DND-41 (cell line): ENCODE results near the gene SF3A1.

Source experiments
- ATAC-seq: fragments of 200-7000 bp; cut with Tn5 transposase; 3 replicates; pipeline ENCODE4 v1.9.1; 2021; ENCODE audit warnings: low read depth; ENCODE audit not compliant: insufficient read depth
- DNase-seq: peaks from one replicate; pipeline ENCODE4 v3.0.0-alpha.2; 2020
- H2AFZ ChIP-seq: 2 replicates; pipeline ENCODE4 v1.6.0; 2012; ENCODE audit warnings: low read depth, low read length
- H3K27ac ChIP-seq: 2 replicates; pipeline ENCODE4 v1.5.1; 2012; ENCODE audit warnings: low read length, inconsistent platforms
- H3K27me3 ChIP-seq: fragments of 200-600 bp; sonication (generic); 2 replicates; pipeline ENCODE4 v1.6.0; 2012; ENCODE audit warnings: low read length, mild to moderate bottlenecking, inconsistent platforms; ENCODE audit not compliant: insufficient read depth, poor library complexity
- H3K36me3 ChIP-seq: 2 replicates; pipeline ENCODE4 v1.5.1; 2012; ENCODE audit warnings: low read length, inconsistent platforms; ENCODE audit not compliant: insufficient read depth
- H3K4me1 ChIP-seq: 2 replicates; pipeline ENCODE4 v1.5.1; 2012; ENCODE audit warnings: mild to moderate bottlenecking, low read length; ENCODE audit not compliant: insufficient read depth
- H3K4me2 ChIP-seq: 2 replicates; pipeline ENCODE4 v1.6.0; 2012; ENCODE audit warnings: mild to moderate bottlenecking, moderate library complexity, low read length, inconsistent platforms; ENCODE audit not compliant: insufficient read depth
- H3K4me3 ChIP-seq, 2 experiments: fragments of 200-600 bp in 1 of 2; shearing (Covaris generic) in 1 of 2; 2 replicates each; pipeline ENCODE4 v1.5.1; 2012 to 2016; ENCODE audit warnings: inconsistent platforms in 2 of 2, low read length in 2 of 2, mild to moderate bottlenecking in 2 of 2, low read depth in 1 of 2, moderate library complexity in 1 of 2
- H3K79me2 ChIP-seq: 2 replicates; pipeline ENCODE4 v1.6.0; 2012; ENCODE audit warnings: low read length, inconsistent platforms; ENCODE audit not compliant: insufficient read depth
- H3K9ac ChIP-seq: 2 replicates; pipeline ENCODE4 v1.6.0; 2012; ENCODE audit warnings: low read depth, mild to moderate bottlenecking, inconsistent platforms, low read length, moderate library complexity
- H3K9me3 ChIP-seq: 2 replicates; pipeline ENCODE4 v1.5.1; 2012; ENCODE audit warnings: low read length, moderate library complexity, mild to moderate bottlenecking, inconsistent platforms; ENCODE audit not compliant: insufficient read depth, severe bottlenecking
- H4K20me1 ChIP-seq: 2 replicates; pipeline ENCODE4 v1.6.0; 2012; ENCODE audit warnings: low read length; ENCODE audit not compliant: insufficient read depth
- EZH2 ChIP-seq: IDR thresholded peaks from 3 replicates; pipeline ENCODE4 v1.6.1; 2012; ENCODE audit warnings: borderline replicate concordance, low read depth, mild to moderate bottlenecking, moderate library complexity, low read length, inconsistent platforms; ENCODE audit not compliant: severe bottlenecking
- TF ChIP-seq, protein P1 (sequence below): IDR thresholded peaks from 2 replicates; pipeline ENCODE4 v1.5.1; 2012; ENCODE audit warnings: borderline replicate concordance, low read length, moderate library complexity, mild to moderate bottlenecking; ENCODE audit not compliant: poor library complexity, severe bottlenecking; ENCODE audit errors: extremely low read depth

Gene SF3A1

DNA sequence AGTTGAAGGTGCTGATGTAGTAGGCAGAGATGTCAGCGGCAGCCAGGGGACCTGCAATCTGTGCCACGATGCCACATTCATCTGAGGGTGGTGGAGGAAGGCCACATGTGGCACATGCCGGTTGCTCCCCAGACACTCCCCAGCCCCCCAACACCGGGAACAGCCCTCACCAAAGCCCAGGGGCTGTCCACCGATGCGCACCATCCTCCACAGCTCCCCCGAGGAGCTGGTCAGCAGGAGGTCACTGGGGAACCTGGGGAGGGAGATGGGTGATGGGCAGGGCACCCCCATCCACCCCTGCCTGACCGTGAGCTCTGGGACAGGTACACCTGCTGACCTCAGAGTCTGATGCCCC, 70.9 kb downstream of the SF3A1 start:
- H3K4me3 ChIP-seq: no peak overlapping the region
- H3K27me3 ChIP-seq: no peaks in the 10 kb centered on the region
- H3K4me1 ChIP-seq: peaks cover 88% of the 10 kb centered on the region
- no peak for ATAC-seq
- peaks cover 6% of the 10 kb centered on the region for H4K20me1 ChIP-seq
- no peaks in the 10 kb centered on the region for H3K9me3 ChIP-seq
- peak overlapping the region; percentile 24; the same call in 1 of the 2 replicates for H3K9ac ChIP-seq
- H2AFZ ChIP-seq: no peak overlapping the region
- no peak overlapping the region for H3K4me2 ChIP-seq
- no peak for TF ChIP-seq EZH2
- TF ChIP-seq, protein P1, sequence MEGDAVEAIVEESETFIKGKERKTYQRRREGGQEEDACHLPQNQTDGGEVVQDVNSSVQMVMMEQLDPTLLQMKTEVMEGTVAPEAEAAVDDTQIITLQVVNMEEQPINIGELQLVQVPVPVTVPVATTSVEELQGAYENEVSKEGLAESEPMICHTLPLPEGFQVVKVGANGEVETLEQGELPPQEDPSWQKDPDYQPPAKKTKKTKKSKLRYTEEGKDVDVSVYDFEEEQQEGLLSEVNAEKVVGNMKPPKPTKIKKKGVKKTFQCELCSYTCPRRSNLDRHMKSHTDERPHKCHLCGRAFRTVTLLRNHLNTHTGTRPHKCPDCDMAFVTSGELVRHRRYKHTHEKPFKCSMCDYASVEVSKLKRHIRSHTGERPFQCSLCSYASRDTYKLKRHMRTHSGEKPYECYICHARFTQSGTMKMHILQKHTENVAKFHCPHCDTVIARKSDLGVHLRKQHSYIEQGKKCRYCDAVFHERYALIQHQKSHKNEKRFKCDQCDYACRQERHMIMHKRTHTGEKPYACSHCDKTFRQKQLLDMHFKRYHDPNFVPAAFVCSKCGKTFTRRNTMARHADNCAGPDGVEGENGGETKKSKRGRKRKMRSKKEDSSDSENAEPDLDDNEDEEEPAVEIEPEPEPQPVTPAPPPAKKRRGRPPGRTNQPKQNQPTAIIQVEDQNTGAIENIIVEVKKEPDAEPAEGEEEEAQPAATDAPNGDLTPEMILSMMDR: no peak
- H3K27ac ChIP-seq: peak overlapping the region; percentile 94
- DNase-seq: no peak
- peaks cover 55% of the 10 kb centered on the region for H3K79me2 ChIP-seq
- H3K36me3 ChIP-seq: peaks cover 44% of the 10 kb centered on the region

GRCh38 chr22:30285176-30285845, 71.4 kb downstream of the SF3A1 start:
- TF ChIP-seq, protein P1: no peak
- TF ChIP-seq EZH2: no peak
- DNase-seq (no peak), ATAC-seq (no peak)
- H3K27me3 ChIP-seq: no peaks in the 10 kb centered on the region
- H3K79me2 ChIP-seq: peaks cover 55% of the 10 kb centered on the region
- no peak overlapping the region for H3K4me2 ChIP-seq
- H3K9me3 ChIP-seq: no peaks in the 10 kb centered on the region
- H3K36me3 ChIP-seq: peaks cover 44% of the 10 kb centered on the region
- H2AFZ ChIP-seq: no peak overlapping the region
- no peak overlapping the region for H3K4me3 ChIP-seq
- H3K4me1 ChIP-seq: peaks cover 83% of the 10 kb centered on the region
- peaks cover 6% of the 10 kb centered on the region for H4K20me1 ChIP-seq
- no peak overlapping the region for H3K9ac ChIP-seq
- peak overlapping the region; percentile 94 for H3K27ac ChIP-seq

GRCh38 chr22:30284666-30285065, 72.0 kb downstream of the SF3A1 start:
- Histone ChIP-seq H3K79me2 (peaks cover 55% of the 10 kb centered on the region), H3K36me3 (peaks cover 44% of the 10 kb centered on the region), H3K4me3 (no peak overlapping the region), H3K27ac (peak overlapping the region; percentile 94), H3K4me1 (peaks cover 79% of the 10 kb centered on the region), H3K9ac (0 out of 2 replicates have a peak overlapping the region, but pooled peaks have one; percentile 53), H3K4me2 (no peak overlapping the region), H3K9me3 (no peaks in the 10 kb centered on the region), H2AFZ (no peak overlapping the region), H3K27me3 (no peaks in the 10 kb centered on the region), H4K20me1 (peaks cover 6% of the 10 kb centered on the region; the same call in 1 of the 2 replicates)
- DNase-seq (no peak), ATAC-seq (no peak)
- TF ChIP-seq, protein P1: no peak
- TF ChIP-seq EZH2: no peak
